CMK (cell line): ENCODE results near the gene FGD6.
A peak's percentile ranks its signal among the peaks of the same experiment; 100 is the strongest.
"Not testable (repeated sequence)": the region's sequence is repeated elsewhere in the genome, so short reads cannot be mapped to it uniquely, and the experiment has no call there.

Experiments used
- DNase-seq: peaks from one replicate; pipeline ENCODE4 v3.0.0-alpha.2; 2010; ENCODE audit warnings: low read depth

The FGD6 gene

DNA sequence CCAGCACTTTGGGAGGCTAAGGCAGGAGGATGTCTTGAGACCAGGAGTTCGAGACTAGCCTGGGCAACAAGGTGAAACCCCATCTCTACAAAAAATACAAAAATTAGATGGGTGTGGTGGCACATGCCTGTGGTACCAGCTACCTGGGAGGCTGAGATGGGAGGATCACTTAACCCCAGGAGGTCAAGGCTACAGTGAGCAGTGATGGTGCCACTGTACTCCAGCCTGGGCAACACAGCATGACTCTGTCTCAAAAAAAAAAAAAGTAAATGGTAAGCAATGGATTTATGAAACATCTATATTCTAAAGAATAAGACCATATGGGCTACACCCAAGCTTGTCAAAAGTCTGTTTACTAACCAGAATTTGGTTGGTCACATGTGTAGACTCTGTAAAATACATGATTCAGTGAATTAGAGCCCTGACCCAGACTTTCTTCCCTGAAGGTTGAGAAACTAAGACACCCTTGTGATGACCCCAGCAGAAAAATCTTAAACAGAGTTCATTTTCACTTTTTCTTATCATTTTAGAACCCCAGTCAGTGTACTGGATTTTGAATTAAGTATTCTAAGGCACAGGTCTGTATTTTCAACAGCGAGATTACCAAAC is 12.1 kb downstream of the FGD6 start:
- DNase-seq = no peak

DNA sequence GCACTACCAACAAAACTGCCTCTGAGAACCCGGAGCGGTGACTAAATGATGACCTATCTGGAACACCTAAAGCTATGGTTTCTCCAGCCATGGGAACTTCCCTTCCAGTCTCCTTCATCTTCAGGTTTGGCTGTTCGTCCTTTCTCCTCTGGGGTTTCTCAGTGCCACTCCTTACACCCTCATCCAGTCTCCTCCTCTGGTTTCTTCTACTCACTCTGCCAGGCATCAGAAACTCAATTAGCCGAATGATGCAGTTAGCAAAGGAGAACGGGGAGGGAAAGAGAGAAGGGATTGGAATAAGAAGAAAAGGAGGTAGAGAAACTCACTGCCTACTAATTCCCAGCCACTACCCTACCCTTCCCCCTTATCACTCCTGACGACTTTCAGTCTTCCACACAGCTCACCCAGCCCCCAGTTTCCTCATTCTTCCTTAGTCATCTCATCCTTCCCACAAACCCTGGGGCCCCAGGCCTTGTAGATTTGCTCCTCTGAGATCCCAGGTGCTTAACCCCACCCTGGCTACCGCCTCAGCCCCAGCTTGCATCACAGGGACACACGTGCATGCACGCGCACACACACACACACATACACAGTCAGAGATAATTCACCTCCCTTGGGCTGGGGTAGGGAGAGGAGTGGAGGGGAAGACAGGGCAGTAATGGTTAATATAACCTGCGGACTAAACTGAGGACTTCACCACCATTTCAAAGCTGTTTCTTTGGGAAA is 13.0 kb downstream of the FGD6 start:
- DNase-seq = no peak

GRCh38 chr12:95203487-95204030 is 13.7 kb downstream of the FGD6 start:
- DNase-seq = no peak

DNA sequence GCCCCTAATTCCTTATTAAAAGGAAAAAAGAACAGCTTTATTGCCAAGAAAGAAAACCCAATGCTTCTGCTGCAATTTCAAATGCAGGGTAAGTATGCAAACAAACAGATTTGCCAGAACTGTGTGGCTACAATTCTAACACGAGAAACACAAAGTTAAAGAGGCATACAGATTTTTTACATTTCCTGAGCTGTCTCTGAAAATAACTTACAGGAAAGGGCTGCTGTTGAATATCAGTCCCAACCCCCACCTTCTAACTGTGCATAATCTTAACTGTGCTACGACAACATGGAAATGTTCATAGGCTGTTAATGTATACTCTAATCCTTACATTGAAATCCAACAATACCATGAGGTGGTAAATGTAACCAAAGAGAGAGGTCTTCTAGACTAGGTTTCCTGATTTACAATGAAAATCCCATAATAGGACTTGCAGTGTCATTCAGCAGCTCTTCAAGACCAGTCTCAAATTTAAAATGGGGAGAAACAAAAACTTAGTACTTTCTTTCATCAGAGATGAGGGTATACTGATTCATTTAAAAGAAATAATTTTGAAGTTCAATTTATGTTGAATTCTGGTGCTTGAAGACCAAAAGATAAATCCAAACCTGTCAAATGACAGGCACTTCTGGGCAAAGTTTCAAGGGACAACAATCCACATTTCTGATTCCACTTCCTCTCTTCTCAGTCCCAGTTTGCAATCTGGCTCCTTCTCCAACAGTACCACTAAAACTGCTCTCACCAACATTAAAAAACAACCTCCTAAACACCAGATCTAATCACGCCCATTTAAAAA is 14.4 kb downstream of the FGD6 start:
- no peak for DNase-seq

- no peak for DNase-seq
Observed at GRCh38 chr12:95201056-95201670, 16.1 kb downstream of the FGD6 start.

- no peak for DNase-seq
Observed at GRCh38 chr12:95200128-95200894, 17.0 kb downstream of the FGD6 start.

- no peak for DNase-seq
Observed at GRCh38 chr12:95198914-95199313, 18.4 kb downstream of the FGD6 start.

GRCh38 chr12:95197636-95198035 is 19.6 kb downstream of the FGD6 start:
- DNase-seq = no peak

- not testable (repeated sequence) for DNase-seq
Observed at GRCh38 chr12:95196875-95197569, 20.2 kb downstream of the FGD6 start.

DNA sequence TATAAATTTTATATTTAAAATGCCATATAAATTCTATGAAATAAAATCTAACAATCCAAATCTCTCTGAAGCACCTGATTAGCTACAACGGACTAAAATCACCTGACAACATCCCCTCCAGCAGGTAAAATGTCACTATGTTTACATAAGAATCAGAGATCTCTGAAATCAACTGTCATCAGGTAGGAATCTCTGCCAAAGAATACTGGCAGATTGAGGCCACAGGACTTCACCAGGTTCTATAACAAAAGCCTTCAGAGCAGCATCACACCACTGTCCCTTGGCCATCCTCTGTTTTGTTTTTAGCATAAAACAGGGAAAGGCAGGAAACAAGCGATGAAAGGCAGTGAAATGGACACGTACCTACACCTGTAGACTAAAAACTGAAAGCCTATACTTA is 22.1 kb downstream of the FGD6 start:
- DNase-seq = no peak

GRCh38 chr12:95193139-95193538 is 24.1 kb downstream of the FGD6 start:
- DNase-seq = no peak

DNA sequence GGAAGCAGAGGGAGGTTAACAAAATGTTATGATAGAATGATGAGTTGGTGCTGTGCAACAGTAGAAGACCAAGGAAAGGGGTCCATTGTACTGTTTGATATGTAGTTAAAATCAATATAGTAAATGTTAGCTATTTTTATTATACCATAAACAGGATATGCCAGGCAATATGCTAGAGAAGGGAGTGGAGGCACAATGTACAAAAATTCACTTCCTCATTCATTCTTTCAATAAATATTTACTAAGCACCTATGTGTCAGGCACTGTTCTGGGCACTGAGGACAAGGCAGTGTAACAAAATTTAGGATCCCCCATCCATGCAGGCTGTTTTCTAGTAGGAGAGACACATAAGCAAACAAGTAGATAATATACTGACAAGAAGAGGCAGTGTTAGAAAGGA is 25.0 kb downstream of the FGD6 start:
- DNase-seq = no peak

DNA sequence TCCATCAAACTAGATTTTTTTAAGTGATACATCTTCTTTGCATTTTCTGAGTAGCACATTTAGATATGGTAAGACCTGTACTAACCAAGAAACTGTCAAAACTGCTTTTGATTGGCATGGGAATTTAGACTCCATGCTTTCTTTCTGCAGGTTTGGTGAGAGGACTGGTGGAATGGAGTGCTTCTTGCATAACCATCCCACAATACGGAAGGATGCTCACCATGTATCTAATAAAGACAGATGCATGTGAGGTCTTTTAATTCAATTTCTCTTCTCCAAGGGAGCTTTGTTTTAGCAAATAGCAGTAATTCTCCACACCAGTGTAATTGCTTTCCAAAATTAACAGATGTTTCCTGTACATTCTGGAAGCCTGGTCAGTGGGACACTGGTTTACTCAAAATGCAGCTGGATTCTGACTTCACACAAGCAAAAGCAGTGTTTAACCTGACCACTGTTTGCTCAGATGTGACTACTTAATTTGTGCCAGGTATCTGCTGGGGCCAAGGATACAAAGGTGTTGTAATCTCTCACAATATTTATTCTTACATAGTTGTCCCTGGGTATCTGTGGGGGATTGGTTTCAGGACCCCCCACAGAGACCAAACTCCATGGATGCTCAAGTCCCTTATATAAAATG is 26.1 kb downstream of the FGD6 start:
- no peak for DNase-seq

- no peak for DNase-seq
Observed at GRCh38 chr12:95187865-95188415, 29.3 kb downstream of the FGD6 start.

DNA sequence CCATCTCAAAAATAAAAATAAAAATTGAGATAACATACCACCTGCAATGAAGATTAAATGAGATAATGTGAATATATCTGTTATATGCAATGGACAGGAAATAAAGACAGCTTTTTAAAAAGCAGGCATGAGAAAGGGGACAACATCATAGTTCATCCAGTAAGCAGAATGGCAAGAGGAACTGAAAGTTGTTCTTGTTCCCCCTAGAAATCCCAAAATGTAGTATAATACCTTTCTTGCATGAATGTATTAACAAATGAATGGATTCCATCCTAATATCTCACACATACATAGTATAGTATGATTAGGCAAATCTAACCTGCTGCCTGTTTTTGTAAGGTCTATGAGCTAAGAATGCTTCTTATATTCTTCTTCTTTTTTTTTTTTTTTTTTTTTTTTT is 31.4 kb downstream of the FGD6 start:
- DNase-seq = no peak

DNA sequence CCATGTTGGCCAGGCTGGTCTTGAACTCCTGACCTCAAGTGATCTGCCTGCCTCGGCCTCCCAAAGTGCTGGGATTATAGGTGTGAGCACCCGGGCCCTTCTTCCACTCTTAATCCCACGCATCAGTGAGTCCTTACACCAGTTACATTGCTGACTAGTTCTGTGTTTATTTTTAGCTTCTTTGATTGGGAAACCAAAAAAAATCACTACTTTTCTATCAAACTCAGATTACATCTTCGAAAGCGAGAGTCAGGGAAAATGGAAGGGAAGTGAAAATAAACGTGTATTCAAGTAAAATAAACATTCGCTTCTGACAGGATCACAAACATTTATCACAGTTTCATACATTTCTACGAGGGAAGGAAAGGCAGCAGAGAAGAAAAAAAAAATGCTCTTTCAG is 32.2 kb downstream of the FGD6 start:
- DNase-seq = no peak

DNA sequence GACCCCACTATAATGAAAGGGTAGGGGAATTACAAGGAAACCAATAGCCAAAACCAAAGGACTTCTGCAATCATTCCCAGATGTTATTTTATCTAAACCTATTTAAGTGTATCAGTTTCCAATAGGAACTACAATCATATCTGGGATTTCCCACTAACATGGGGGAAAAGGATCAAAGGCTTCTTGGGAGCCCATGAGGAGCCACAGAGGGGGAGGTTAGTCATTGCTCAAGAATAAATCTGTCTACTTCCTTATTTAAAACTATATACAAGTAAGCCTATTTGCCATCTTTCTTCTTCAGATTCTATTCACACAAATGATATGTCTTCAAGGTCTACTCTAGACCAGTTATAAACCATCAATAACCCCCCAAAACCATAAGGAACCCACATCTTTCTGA is 33.1 kb downstream of the FGD6 start:
- DNase-seq = no peak

GRCh38 chr12:95182868-95183415 is 34.3 kb downstream of the FGD6 start:
- no peak for DNase-seq

- peak; percentile 14 for DNase-seq
Observed at GRCh38 chr12:95181103-95181502, 36.2 kb downstream of the FGD6 start.

DNA sequence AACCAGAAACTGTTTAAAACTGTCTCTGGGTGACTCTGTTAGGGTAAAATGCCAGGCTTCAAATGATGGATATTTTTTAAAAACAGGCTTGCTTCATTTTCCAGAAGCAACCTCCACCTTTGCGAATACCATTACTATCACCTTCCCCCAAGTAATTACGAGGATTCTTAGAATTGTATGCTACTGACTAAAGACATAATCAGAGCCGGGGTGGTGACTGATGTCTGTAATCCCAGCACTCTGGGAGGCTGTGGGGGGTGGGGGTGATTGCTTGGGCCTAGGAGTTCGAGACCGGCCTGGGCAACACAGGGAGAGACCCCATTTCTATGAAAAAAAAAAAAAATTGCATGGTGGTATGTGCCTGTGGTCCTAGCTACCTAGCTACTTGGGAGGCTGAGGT is 38.3 kb downstream of the FGD6 start:
- no peak for DNase-seq
